GM18909 (cell line): ENCODE results near the gene CA5A.
A peak's percentile ranks its signal among the peaks of the same experiment; 100 is the strongest.

ENCODE experiments used
- ATAC-seq: cut with Tn5 transposase; IDR thresholded peaks from one replicate; pipeline ENCODE4 v1.9.1; 2021; ENCODE audit warnings: mild to moderate bottlenecking; ENCODE audit not compliant: unreplicated experiment, poor library complexity

Gene CA5A

GRCh38 chr16:87854907-87855683 lies 81.2 kb downstream of the CA5A start:
- no peak for ATAC-seq

GRCh38 chr16:87854053-87854906 lies 82.0 kb downstream of the CA5A start:
- ATAC-seq, result no peak

GRCh38 chr16:87853411-87854052 lies 82.8 kb downstream of the CA5A start:
- ATAC-seq, result peak; percentile 60

GRCh38 chr16:87851601-87852000 lies 84.7 kb downstream of the CA5A start:
- no peak for ATAC-seq

GRCh38 chr16:87851141-87851587 lies 85.2 kb downstream of the CA5A start:
- ATAC-seq, result no peak

- ATAC-seq, result no peak
Measured at GRCh38 chr16:87850009-87851006, 86.0 kb downstream of the CA5A start.

- ATAC-seq, result no peak
Measured at GRCh38 chr16:87849419-87850008, 86.8 kb downstream of the CA5A start.

GRCh38 chr16:87848676-87849345 lies 87.5 kb downstream of the CA5A start:
- no peak for ATAC-seq

- no peak for ATAC-seq
Measured at GRCh38 chr16:87847785-87848675, 88.3 kb downstream of the CA5A start.

GRCh38 chr16:87847467-87847784 lies 88.9 kb downstream of the CA5A start:
- no peak for ATAC-seq

GRCh38 chr16:87846705-87847466 lies 89.4 kb downstream of the CA5A start:
- no peak for ATAC-seq

GRCh38 chr16:87845807-87846619 lies 90.3 kb downstream of the CA5A start:
- ATAC-seq, result no peak

GRCh38 chr16:87845213-87845612 lies 91.1 kb downstream of the CA5A start:
- ATAC-seq, result no peak

- no peak for ATAC-seq
Measured at GRCh38 chr16:87844809-87845208, 91.5 kb downstream of the CA5A start.

- ATAC-seq, result no peak
Measured at GRCh38 chr16:87844120-87844733, 92.1 kb downstream of the CA5A start.

GRCh38 chr16:87843678-87844105 lies 92.6 kb downstream of the CA5A start:
- no peak for ATAC-seq
